ENCODE results near the gene PRKCB.

Gene PRKCB

GRCh38 chr16:23835390-23836077 is at the start of gene PRKCB:
Gene PRKCB (plus strand): TSS chr16:23835983.
- no peak for FAIRE-seq

GRCh38 chr16:23786964-23787561 is 48.7 kb upstream of the PRKCB start:
- no peak for FAIRE-seq

- FAIRE-seq: no peak
Measured at GRCh38 chr16:23788685-23789084, 47.1 kb upstream of the PRKCB start.

- no peak for FAIRE-seq
Measured at GRCh38 chr16:23795378-23795777, 40.4 kb upstream of the PRKCB start.

GRCh38 chr16:23796941-23797340 is 38.8 kb upstream of the PRKCB start:
- no peak for FAIRE-seq

- FAIRE-seq: no peak
Measured at GRCh38 chr16:23801378-23801777, 34.4 kb upstream of the PRKCB start.

- FAIRE-seq: no peak
Measured at GRCh38 chr16:23802776-23803175, 33.0 kb upstream of the PRKCB start.

- no peak for FAIRE-seq
Measured at GRCh38 chr16:23803591-23804123, 32.1 kb upstream of the PRKCB start.

- FAIRE-seq: no peak
Measured at GRCh38 chr16:23807028-23807427, 28.8 kb upstream of the PRKCB start.

GRCh38 chr16:23821467-23821866 is 14.3 kb upstream of the PRKCB start:
- FAIRE-seq: no peak

- FAIRE-seq: no peak
Measured at GRCh38 chr16:23821875-23822688, 13.7 kb upstream of the PRKCB start.

GRCh38 chr16:23823475-23824384 is 12.1 kb upstream of the PRKCB start:
- no peak for FAIRE-seq

GRCh38 chr16:23824909-23825308 is 10.9 kb upstream of the PRKCB start:
- FAIRE-seq: no peak

GRCh38 chr16:23826528-23827045 is 9.2 kb upstream of the PRKCB start:
- no peak for FAIRE-seq

- FAIRE-seq: no peak
Measured at GRCh38 chr16:23827057-23827456, 8.7 kb upstream of the PRKCB start.

- FAIRE-seq: no peak
Measured at GRCh38 chr16:23829454-23829853, 6.3 kb upstream of the PRKCB start.

- FAIRE-seq: no peak
Measured at GRCh38 chr16:23830276-23830675, 5.5 kb upstream of the PRKCB start.

GRCh38 chr16:23832882-23833281 is 2.9 kb upstream of the PRKCB start:
- FAIRE-seq: no peak

GRCh38 chr16:23833504-23833903 is 2.3 kb upstream of the PRKCB start:
- FAIRE-seq: no peak

- FAIRE-seq: no peak
Measured at GRCh38 chr16:23833960-23834685, 1.7 kb upstream of the PRKCB start.

- FAIRE-seq: no peak
Measured at GRCh38 chr16:23836078-23836403, 258 bp downstream of the PRKCB start.

Measured in endometrium (tissue), 2 donors.